ENCODE measurements around the gene HSD3B7.

DNA sequence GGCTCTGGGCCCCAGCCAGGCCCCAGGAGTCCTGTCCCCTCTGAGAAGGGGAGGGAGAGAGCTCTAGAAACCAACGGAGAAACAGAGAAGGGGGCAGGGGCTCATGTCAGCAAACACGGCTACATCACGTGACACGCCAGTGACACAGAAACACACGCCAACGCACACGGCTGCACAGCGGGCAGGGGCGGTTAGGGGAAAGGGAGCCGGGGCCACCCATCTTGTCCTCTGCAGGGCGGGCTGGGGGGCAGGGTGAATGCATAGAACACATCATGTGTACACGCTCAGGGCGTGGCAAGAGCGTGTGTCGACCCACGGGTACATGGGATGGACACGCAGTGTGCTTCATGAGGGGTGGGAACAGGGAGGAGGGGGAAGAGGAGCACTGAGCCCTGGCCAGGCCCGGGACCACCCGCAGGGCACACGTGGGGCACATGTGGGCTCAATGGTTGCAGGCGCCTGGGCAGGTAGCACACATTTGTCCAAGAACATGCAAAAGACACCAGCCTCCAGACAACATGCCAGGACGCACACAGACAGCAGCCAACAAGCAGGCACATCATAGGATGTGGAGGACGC lies 4.6 kb downstream of the HSD3B7 start:
- TF ChIP-seq, protein P1, sequence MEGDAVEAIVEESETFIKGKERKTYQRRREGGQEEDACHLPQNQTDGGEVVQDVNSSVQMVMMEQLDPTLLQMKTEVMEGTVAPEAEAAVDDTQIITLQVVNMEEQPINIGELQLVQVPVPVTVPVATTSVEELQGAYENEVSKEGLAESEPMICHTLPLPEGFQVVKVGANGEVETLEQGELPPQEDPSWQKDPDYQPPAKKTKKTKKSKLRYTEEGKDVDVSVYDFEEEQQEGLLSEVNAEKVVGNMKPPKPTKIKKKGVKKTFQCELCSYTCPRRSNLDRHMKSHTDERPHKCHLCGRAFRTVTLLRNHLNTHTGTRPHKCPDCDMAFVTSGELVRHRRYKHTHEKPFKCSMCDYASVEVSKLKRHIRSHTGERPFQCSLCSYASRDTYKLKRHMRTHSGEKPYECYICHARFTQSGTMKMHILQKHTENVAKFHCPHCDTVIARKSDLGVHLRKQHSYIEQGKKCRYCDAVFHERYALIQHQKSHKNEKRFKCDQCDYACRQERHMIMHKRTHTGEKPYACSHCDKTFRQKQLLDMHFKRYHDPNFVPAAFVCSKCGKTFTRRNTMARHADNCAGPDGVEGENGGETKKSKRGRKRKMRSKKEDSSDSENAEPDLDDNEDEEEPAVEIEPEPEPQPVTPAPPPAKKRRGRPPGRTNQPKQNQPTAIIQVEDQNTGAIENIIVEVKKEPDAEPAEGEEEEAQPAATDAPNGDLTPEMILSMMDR (IDR thresholded peaks at IDR 0.05) = no peak
- TF ChIP-seq EZH2 (IDR thresholded peaks at IDR 0.05; ENCODE audit: borderline replicate concordance, insufficient read depth, low read depth, low read length, poor library complexity, severe bottlenecking) = no peak
